Measurements from ENCODE around the gene ZMAT2. TPM values are rescaled to one million over a fixed set of nuclear protein-coding genes. Genes with fewer than 3 reads are reported as not detected.
"Not testable (repeated sequence)": the region's sequence is repeated elsewhere in the genome, so short reads cannot be mapped to it uniquely, and the experiment has no call there.

Gene ZMAT2
- total RNA-seq, 1 experiment from 2014 or later = 55.3 TPM

GRCh38 chr5:140700177-140701144 is at the start of gene ZMAT2 (continued):
- TF ChIP-seq ZBTB33 (IDR thresholded peaks at IDR 0.05; ENCODE audit: extremely low read depth, insufficient replicate concordance, low read length) = peak; percentile 40
- TF ChIP-seq CBX3 (IDR thresholded peaks at IDR 0.05; ENCODE audit: low read depth) = peak; percentile 15; the same call in 1 of the 2 replicates
- TF ChIP-seq YY1 (IDR thresholded peaks at IDR 0.05; ENCODE audit: extremely low read depth, insufficient replicate concordance, low read depth, low read length) = peak; percentile 97
- TF ChIP-seq TCF7L2 (IDR thresholded peaks at IDR 0.05; ENCODE audit: borderline replicate concordance, extremely low read depth, insufficient read depth, insufficient read length) = no peak

GRCh38 chr5:140658870-140659269 is 41.4 kb upstream of the ZMAT2 start:
- no peaks in the 10 kb centered on the region for H3K27me3 ChIP-seq (ENCODE audit: insufficient read depth, low read length)
- ATAC-seq = no peak
- CTCF ChIA-PET = no interaction called here
- RAD21 ChIA-PET (ENCODE audit: low non-redundant PET in 1 of 2, low total read pairs in 2 of 2, uncharacterized antibody in 2 of 2, unreplicated experiment in 2 of 2) = no interaction called here
- H3K4me3 ChIP-seq (replicated peaks in 1 of 2; ENCODE audit: low read depth in 1 of 2, low read length in 2 of 2) = no peak overlapping the region
- H3K4me2 ChIP-seq (ENCODE audit: low read length) = no peak overlapping the region
- no peaks in the 10 kb centered on the region for H3K9me3 ChIP-seq (ENCODE audit: control insufficient read depth in 1 of 2, insufficient read depth in 1 of 2, low read depth in 1 of 2, low read length in 2 of 2)
- TF ChIP-seq SRF (IDR thresholded peaks at IDR 0.05; ENCODE audit: low read depth) (no peak), SIN3A (IDR thresholded peaks at IDR 0.05; ENCODE audit: low read depth) (no peak), MAX (IDR thresholded peaks at IDR 0.05) (no peak), POLR2A (IDR thresholded peaks at IDR 0.05; ENCODE audit: borderline replicate concordance, extremely low read depth, insufficient read depth, insufficient read length) (no peak)
- no peaks in the 10 kb centered on the region for H4K20me1 ChIP-seq (ENCODE audit: insufficient read depth)
- intact Hi-C loops (cut with micrococcal nuclease) = no loop called here
- H3K9ac ChIP-seq (ENCODE audit: low read length) = no peak overlapping the region
- H3K4me1 ChIP-seq (ENCODE audit: control insufficient read depth in 1 of 2, insufficient read depth in 2 of 2, low read length in 2 of 2) = peaks cover 0 to 4% of the 10 kb centered on the region in 2 experiments; a peak in 1 of 4 replicates
- H3K9me2 ChIP-seq (ENCODE audit: insufficient read depth) = no peaks in the 10 kb centered on the region
- H2AFZ ChIP-seq (ENCODE audit: low read depth, low read length, poor library complexity, severe bottlenecking) = no peak overlapping the region
- peaks cover 59 to 68% of the 10 kb centered on the region in 2 experiments; a peak in 3 of 4 replicates for H3K36me3 ChIP-seq (ENCODE audit: control insufficient read depth in 1 of 2, insufficient read depth in 2 of 2, low read length in 2 of 2)
- no peak overlapping the region for H3K27ac ChIP-seq (ENCODE audit: low read depth, low read length)
- DNase-seq (ENCODE audit: low read depth, low spot score) = no peak
- H3K79me2 ChIP-seq (ENCODE audit: insufficient read depth, low read length) = no peaks in the 10 kb centered on the region
- no TSS peak for BruUV-seq (replicated peaks)
- POLR2A ChIA-PET = no interaction called here

GRCh38 chr5:140660371-140660770 is 39.9 kb upstream of the ZMAT2 start:
- H2AFZ ChIP-seq (ENCODE audit: low read depth, low read length, poor library complexity, severe bottlenecking); H3K9me3 ChIP-seq (ENCODE audit: control insufficient read depth in 1 of 2, insufficient read depth in 1 of 2, low read depth in 1 of 2, low read length in 2 of 2); H4K20me1 ChIP-seq (ENCODE audit: insufficient read depth); H3K9me2 ChIP-seq (ENCODE audit: insufficient read depth); H3K27me3 ChIP-seq (ENCODE audit: insufficient read depth, low read length); H3K4me1 ChIP-seq (ENCODE audit: control insufficient read depth in 1 of 2, insufficient read depth in 2 of 2, low read length in 2 of 2); H3K27ac ChIP-seq (ENCODE audit: low read depth, low read length); H3K79me2 ChIP-seq (ENCODE audit: insufficient read depth, low read length); H3K9ac ChIP-seq (ENCODE audit: low read length); ATAC-seq; RAD21 ChIA-PET (ENCODE audit: low non-redundant PET in 1 of 2, low total read pairs in 2 of 2, uncharacterized antibody in 2 of 2, unreplicated experiment in 2 of 2); intact Hi-C loops (cut with micrococcal nuclease); CTCF ChIA-PET; H3K4me2 ChIP-seq (ENCODE audit: low read length); BruUV-seq (replicated peaks); H3K4me3 ChIP-seq (replicated peaks in 1 of 2; ENCODE audit: low read depth in 1 of 2, low read length in 2 of 2); DNase-seq (ENCODE audit: low read depth, low spot score); POLR2A ChIA-PET: not testable (repeated sequence)
- peaks cover 46 to 60% of the 10 kb centered on the region in 2 experiments; a peak in 3 of 4 replicates for H3K36me3 ChIP-seq (ENCODE audit: control insufficient read depth in 1 of 2, insufficient read depth in 2 of 2, low read length in 2 of 2)
